GM10847 (cell line): ENCODE measurements around the gene MYO3B.

Experiments used
- POLR2A ChIP-seq: IDR thresholded peaks from 2 replicates; pipeline ENCODE4 v1.6.1; 2011; ENCODE audit not compliant: insufficient read length; ENCODE audit errors: extremely low read depth

The MYO3B gene

DNA sequence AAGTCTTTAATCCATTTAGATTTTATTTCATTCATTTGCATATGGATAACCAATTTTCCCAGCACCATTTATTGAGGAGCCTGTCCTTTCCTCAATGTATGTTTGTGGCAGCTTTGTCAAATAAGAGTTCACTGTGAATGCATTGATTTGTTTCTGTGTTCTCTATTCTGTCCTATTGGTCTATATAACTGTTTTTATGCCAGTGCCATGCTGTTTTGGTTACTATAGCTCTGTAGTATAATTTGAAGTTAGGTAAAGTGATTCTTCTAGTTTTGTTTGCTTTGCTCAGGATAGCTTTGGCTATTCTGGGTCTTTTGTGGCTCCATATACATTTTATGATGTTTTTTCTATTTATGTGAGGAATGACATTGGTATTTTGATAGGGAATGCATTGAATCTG is 7.4 kb downstream of the MYO3B start:
- no peak for TF ChIP-seq POLR2A

- TF ChIP-seq POLR2A = no peak
Measured at GRCh38 chr2:170189757-170190156, 11.8 kb downstream of the MYO3B start.

DNA sequence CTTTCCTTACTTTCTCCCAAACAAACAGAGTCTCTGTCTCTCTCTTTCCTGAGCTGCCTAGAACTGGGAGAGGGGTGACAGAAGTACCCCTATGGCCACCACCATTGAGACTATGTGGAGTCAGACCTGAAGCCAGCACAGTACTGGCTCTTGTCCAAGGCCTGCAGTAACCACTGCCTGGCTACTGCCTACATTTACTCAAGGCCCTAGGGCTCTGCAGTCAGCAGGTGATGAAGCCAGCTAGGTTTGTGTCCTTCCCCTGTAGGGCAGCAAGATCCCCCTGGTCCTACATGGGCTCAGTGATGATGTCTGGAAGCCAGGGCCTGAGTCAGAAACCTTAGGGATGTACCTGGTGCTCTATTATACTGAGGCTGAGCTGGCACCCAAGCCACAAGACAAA is 12.2 kb downstream of the MYO3B start:
- no peak for TF ChIP-seq POLR2A

DNA sequence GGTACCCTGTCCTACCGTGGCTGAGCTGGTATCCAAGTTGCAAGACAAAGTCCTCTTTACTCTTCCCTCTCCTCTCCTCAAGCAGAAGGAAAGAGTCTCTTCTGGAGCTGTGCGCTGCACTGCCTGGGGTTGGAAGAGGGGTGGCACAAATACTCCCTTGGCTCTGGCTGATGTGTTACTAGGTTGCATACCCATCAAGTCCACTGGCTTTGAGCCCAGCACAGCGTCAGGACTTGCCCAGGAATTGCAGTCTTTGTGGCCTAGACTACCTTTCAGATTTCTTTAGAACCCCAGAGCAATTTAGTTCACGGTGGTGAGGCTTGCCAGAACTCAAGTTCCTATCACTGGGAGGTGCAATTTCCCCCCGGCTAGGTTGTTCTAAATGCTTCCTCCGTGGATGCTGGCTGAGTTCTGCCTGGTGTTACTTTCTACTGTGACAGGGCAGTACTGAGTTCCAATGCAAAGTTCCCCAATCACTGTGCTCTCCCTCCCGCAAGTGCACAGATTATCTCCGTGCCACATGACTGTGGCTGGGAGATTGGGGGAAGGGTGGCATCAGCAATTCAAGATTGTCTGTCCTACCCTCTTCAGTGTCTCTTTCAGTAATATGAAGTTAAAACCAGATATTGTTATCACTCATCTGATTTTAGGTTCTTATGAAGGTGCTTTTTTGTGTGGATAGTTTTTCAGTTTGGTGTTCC is 13.4 kb downstream of the MYO3B start:
- no peak for TF ChIP-seq POLR2A

DNA sequence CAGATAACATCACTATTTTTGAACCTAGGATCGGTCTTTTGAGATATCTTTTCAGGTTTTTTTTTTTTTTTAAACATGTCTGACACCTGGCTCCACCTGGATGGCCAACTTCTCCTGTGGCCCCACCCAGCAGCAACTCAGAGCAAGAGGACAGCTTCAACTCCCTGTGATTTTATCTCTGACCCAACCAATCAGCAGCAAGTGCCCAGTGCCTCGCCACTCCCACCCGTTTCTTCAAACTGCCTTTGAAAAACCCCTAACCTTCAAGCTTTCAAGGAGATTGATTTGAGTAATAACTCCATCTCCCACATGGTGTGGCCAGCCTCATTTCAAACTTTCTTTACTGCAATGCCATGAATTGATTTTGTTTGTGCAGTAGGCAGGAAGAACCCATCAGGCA is 19.0 kb downstream of the MYO3B start:
- TF ChIP-seq POLR2A = no peak

- no peak for TF ChIP-seq POLR2A
Measured at GRCh38 chr2:170201275-170201674, 23.3 kb downstream of the MYO3B start.

DNA sequence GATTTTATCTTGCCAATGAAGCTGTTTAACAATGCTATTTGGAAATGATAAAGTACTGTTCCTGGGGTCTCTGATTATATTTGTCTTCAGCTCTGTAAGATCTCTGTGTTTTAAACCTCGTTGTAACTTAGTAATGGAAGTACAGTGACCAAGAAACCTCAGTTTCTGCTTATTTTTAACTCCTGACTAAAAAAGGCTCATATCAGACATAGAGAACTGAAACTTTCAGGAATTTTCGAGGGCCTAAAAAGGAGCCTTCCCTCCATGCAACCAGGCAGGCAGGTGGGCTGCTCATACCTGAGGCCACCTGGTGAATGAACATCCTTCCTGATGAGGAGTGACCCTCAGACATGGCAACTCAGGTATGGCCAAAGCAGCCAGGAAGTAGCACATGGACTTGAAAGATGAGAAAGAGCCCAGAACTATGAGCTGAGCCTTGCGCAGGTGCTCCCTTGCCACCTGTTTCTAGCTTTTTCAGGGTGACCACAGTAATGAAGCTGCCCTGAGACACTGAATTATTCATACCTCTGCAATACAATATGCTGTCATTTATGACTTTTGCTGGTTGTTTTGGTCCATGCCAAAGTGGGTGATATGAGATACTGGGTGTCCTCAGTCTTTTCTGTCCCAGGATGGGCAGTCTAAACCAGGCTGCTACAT is 23.9 kb downstream of the MYO3B start:
- TF ChIP-seq POLR2A = no peak

GRCh38 chr2:170202437-170202836 is 24.5 kb downstream of the MYO3B start:
- no peak for TF ChIP-seq POLR2A

- TF ChIP-seq POLR2A = no peak
Measured at GRCh38 chr2:170204298-170204951, 26.5 kb downstream of the MYO3B start.

DNA sequence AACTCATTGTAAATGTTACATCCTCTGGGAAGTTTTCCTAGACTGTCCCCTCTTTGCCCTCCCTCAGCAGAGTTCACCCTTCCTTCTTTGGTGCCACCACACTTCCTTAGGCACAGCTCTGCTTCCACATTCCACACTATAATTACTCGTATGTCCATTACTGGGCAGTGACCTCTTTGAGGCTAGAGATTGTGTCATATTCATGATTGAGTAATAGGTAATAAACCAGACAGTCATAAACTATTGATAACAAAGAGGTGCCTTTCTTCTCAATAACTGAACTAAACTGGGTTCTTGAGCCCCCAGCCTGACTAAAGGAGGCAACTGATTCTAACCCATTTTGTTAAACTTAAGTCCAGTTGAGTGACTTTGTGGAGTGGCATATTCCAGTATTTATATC is 28.3 kb downstream of the MYO3B start:
- no peak for TF ChIP-seq POLR2A

GRCh38 chr2:170206805-170207407 is 29.0 kb downstream of the MYO3B start:
- no peak for TF ChIP-seq POLR2A

DNA sequence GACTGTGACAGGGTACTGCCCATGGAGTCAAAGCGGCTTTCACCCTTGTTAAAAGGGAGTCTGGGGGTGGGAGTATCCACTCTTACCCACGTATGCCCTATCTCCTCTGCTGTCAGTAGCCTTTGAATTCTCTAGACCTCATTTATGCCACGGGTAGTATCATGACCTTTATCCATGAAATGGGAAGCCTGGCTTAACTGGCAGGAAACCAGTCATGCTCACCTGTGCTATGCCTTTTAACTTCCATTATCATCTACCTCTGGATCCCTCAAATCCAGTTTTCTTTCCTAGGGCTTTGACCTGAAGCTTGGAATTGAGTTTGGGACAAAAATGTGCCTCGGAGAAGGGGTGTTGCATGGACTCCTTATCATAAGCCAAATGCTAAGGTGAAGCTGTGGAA is 30.0 kb downstream of the MYO3B start:
- TF ChIP-seq POLR2A = no peak

DNA sequence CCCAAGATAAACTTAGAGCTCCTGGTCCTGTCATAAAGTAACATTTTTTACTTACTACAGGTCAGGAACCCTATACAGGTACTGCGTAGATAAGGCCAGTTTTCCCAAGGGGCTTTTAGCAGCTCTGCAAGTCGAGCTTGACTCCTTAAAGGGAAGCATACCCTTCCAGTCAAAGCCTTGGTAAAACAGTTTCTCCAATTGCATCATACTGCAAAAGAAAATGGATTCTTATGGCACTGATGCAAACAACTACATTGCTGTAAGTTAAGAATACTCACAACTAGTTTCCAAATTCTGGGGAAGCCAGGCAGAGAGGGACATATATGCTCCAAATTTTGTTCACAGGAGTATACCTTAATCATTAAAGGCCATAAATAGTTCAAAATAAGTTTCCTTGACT is 31.0 kb downstream of the MYO3B start:
- TF ChIP-seq POLR2A = no peak

DNA sequence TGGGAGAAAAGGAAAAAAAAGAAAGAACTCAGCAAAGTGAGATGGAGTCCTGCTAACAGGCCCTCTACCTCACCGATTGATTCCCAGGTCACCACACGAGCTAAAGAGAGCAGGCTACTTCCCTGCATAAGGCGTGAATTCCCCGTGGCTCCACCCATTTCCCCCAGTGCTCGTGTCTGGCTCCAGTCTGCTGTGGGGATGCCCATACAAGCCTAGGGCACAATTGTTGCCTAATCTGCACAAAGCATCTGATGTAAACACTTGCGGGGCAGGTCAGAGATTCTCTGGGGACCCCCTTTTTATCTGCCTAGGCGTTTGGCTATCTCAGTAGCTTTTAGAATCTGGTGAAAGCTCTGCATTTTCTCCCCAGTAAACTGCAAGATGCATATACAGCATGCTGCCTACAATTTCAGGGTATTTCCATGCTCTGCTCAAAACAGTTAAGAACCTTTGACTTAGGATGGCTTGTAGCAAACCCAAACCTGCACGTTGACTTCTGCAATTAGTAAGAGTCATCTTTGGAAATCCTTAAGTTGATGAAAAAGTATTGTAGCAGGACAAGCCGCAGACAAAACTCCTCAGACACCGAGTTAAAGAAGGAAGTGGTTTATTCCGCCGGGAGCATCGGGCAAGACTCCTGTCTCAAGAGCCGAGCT is 34.8 kb downstream of the MYO3B start:
- no peak for TF ChIP-seq POLR2A

GRCh38 chr2:170213651-170214050 is 35.7 kb downstream of the MYO3B start:
- no peak for TF ChIP-seq POLR2A
